Measurements from ENCODE around the gene ABT1.

DNA sequence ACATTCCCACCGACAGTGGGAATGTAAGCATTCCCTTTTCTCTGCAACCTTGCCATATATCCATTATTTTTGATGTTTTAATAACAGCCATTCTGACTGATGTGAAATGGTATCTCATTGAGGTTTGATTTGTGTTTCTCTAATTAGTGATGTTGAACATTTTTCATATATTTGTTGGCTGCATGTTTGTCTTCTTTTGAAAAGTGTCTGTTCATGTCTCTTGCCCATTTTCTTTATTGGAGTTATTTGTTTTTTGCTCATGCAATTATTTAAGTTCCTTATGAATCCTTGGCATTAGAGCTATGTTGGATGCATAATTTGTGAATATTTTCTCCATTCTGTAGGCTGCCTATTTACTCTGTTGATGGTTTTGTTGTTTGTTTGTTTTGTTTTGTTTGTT lies 18.0 kb upstream of the ABT1 start:
- TF ChIP-seq CTCF (IDR thresholded peaks at IDR 0.05; ENCODE audit: low read depth, low read length, poor library complexity, severe bottlenecking) (no peak), EZH2phosphoT487 (IDR thresholded peaks at IDR 0.05; ENCODE audit: borderline replicate concordance, low read length) (no peak)

Measured in DOHH2 (cell line).